ENCODE measurements around the gene FOXJ1. TPM values are rescaled to one million over a fixed set of nuclear protein-coding genes. Genes with fewer than 3 reads are reported as not detected.
A peak's percentile ranks its signal among the peaks of the same experiment; 100 is the strongest.

FOXJ1 gene
- total RNA-seq, 4 donors from 2014 or later = not detected

GRCh38 chr17:76160896-76161528, 20.0 kb upstream of the FOXJ1 start:
- DNase-seq (ENCODE audit: low spot score in 2 of 2) = peak in 1 of 2 donors; percentile 28
- Histone ChIP-seq H3K9me3 (no peaks in the 10 kb centered on the region), H3K27ac (peak overlapping the region in 1 of 4 donors; percentile 53), H3K4me1 (peaks cover 0 to 26% (median 0%) of the 10 kb centered on the region in 4 donors), H3K36me3 (peaks cover 0 to 24% (median 0%) of the 10 kb centered on the region in 3 donors), H3K4me3 (no peak overlapping the region), H3K27me3 (no peaks in the 10 kb centered on the region)
- TF ChIP-seq CTCF (IDR thresholded peaks at IDR 0.05) = no peak
- TF ChIP-seq EP300 (IDR thresholded peaks at IDR 0.05) = no peak
- WGBS, 2 donors = 47 to 50% methylated on average over 8 of the region's 8 CpGs

- no peak overlapping the region for H3K27ac ChIP-seq
- H3K9me3 ChIP-seq = no peaks in the 10 kb centered on the region
- DNase-seq (ENCODE audit: low spot score in 2 of 2) = no peak
- no peak overlapping the region for H3K4me3 ChIP-seq
- H3K4me1 ChIP-seq = peaks cover 0 to 7% (median 0%) of the 10 kb centered on the region in 4 donors
- H3K27me3 ChIP-seq = no peaks in the 10 kb centered on the region
- peaks cover 0 to 39% (median 0%) of the 10 kb centered on the region in 3 donors for H3K36me3 ChIP-seq
- WGBS, 2 donors = 90 to 91% methylated on average over 9 of the region's 9 CpGs
- no peak for TF ChIP-seq EP300 (IDR thresholded peaks at IDR 0.05)
- TF ChIP-seq POLR2A (IDR thresholded peaks at IDR 0.05) = no peak
Observed at GRCh38 chr17:76159157-76159556, 18.1 kb upstream of the FOXJ1 start.

- no peak for DNase-seq (ENCODE audit: low spot score in 2 of 2)
- WGBS, 2 donors = 87% methylated on average over 5 of the region's 5 CpGs
- no peak overlapping the region for H3K4me3 ChIP-seq
- no peak overlapping the region for H3K27ac ChIP-seq
- no peaks in the 10 kb centered on the region for H3K9me3 ChIP-seq
- no peaks in the 10 kb centered on the region for H3K27me3 ChIP-seq
- peaks cover 0 to 9% (median 0%) of the 10 kb centered on the region in 4 donors for H3K4me1 ChIP-seq
- no peak for TF ChIP-seq CTCF (IDR thresholded peaks at IDR 0.05)
- no peak for TF ChIP-seq EP300 (IDR thresholded peaks at IDR 0.05)
- no peak for TF ChIP-seq POLR2A (IDR thresholded peaks at IDR 0.05)
- H3K36me3 ChIP-seq = peaks cover 0 to 39% (median 0%) of the 10 kb centered on the region in 3 donors
Observed at GRCh38 chr17:76157759-76158158, 16.7 kb upstream of the FOXJ1 start.

- no peak overlapping the region for H3K27ac ChIP-seq
- no peak overlapping the region for H3K4me3 ChIP-seq
- no peaks in the 10 kb centered on the region for H3K9me3 ChIP-seq
- WGBS, 2 donors = 73 to 75% methylated on average over 8 of the region's 8 CpGs
- no peaks in the 10 kb centered on the region for H3K27me3 ChIP-seq
- H3K4me1 ChIP-seq = peaks cover 0 to 10% (median 0%) of the 10 kb centered on the region in 4 donors
- H3K36me3 ChIP-seq = peaks cover 0 to 49% (median 0%) of the 10 kb centered on the region in 3 donors
- no peak for DNase-seq (ENCODE audit: low spot score in 2 of 2)
- TF ChIP-seq EP300 (IDR thresholded peaks at IDR 0.05) (no peak), POLR2A (IDR thresholded peaks at IDR 0.05) (no peak), CTCF (IDR thresholded peaks at IDR 0.05) (no peak)
Observed at GRCh38 chr17:76156662-76156991, 15.6 kb upstream of the FOXJ1 start.

- Histone ChIP-seq H3K27ac (no peak overlapping the region), H3K4me1 (peaks cover 0 to 10% (median 0%) of the 10 kb centered on the region in 4 donors), H3K36me3 (peaks cover 0 to 50% (median 0%) of the 10 kb centered on the region in 3 donors), H3K27me3 (no peaks in the 10 kb centered on the region), H3K4me3 (no peak overlapping the region), H3K9me3 (no peaks in the 10 kb centered on the region)
- 80 to 82% methylated on average over 13 of the region's 13 CpGs for WGBS, 2 donors
- TF ChIP-seq POLR2A (IDR thresholded peaks at IDR 0.05) = no peak
- TF ChIP-seq CTCF (IDR thresholded peaks at IDR 0.05) = no peak
- TF ChIP-seq EP300 (IDR thresholded peaks at IDR 0.05) = no peak
- DNase-seq (ENCODE audit: low spot score in 2 of 2) = no peak
Observed at GRCh38 chr17:76155988-76156661, 15.1 kb upstream of the FOXJ1 start.

Measured in tibial nerve (tissue), 4 donors.